GM12892 (cell line): ENCODE results near the gene UPF3A.
"Not testable (repeated sequence)": the region's sequence is repeated elsewhere in the genome, so short reads cannot be mapped to it uniquely, and the experiment has no call there.

Experiments
- POLR2A ChIP-seq: IDR thresholded peaks from 2 replicates; pipeline ENCODE4 v1.6.1; 2011; ENCODE audit warnings: low read depth, low read length, control low read depth
- POLR2AphosphoS5 ChIP-seq: IDR thresholded peaks from 2 replicates; pipeline ENCODE4 v1.6.1; 2011; ENCODE audit warnings: low read depth, low read length, control low read depth
- TAF1 ChIP-seq: IDR thresholded peaks from 2 replicates; pipeline ENCODE4 v1.6.1; 2011; ENCODE audit warnings: low read depth, mild to moderate bottlenecking, control low read depth, low read length, borderline replicate concordance

DNA sequence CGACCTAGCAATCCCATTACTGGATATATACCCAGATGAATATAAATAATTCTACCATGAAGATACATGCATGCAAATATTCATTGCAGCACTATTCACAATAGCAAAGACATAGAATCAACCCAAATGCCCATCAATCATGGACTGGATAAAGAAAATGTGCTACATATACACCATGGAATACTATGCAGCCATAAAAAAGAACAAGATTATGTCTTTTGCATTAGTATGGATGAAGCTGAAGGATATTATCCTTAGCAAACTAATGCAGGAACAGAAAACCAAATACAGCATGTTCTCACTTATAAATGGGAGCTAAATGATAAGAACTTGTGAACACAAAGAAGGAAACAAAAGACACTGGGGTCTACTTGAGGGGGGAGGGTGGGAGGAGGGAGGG lies 55.1 kb downstream of the UPF3A start:
- TF ChIP-seq POLR2A, POLR2AphosphoS5, TAF1: not testable (repeated sequence)
